Chondrocyte (in vitro differentiated cells): ENCODE data around the gene ERVFRD-1. TPM values are rescaled to one million over a fixed set of nuclear protein-coding genes. Genes with fewer than 3 reads are reported as not detected.

ENCODE experiments used
- DNase-seq: peaks from one replicate; pipeline ENCODE4 v3.0.0; 2021; ENCODE audit warnings: mixed read lengths, low spot score
- H3K27ac Mint-ChIP-seq: one replicate; pipeline ENCODE4 v1.8.0; 2021; ENCODE audit warnings: mild to moderate bottlenecking, moderate library complexity, mixed read lengths; ENCODE audit not compliant: unreplicated experiment
- H3K27me3 Mint-ChIP-seq: 2 replicates; pipeline ENCODE4 v1.8.0; 2021; ENCODE audit warnings: low read depth, mixed read lengths
- H3K36me3 Mint-ChIP-seq: 2 replicates; pipeline ENCODE4 v1.8.0; 2021; ENCODE audit warnings: low read depth, mixed read lengths
- H3K4me1 Mint-ChIP-seq: 2 replicates; pipeline ENCODE4 v1.8.0; 2021; ENCODE audit warnings: low read depth, mild to moderate bottlenecking, mixed read lengths
- H3K4me3 Mint-ChIP-seq: one replicate; pipeline ENCODE4 v1.8.0; 2021; ENCODE audit warnings: mild to moderate bottlenecking, moderate library complexity, mixed read lengths; ENCODE audit not compliant: unreplicated experiment
- H3K9me3 Mint-ChIP-seq: 2 replicates; pipeline ENCODE4 v1.8.0; 2021; ENCODE audit warnings: low read depth, mixed read lengths
- total RNA-seq: library from RNA; stranded (reverse); gene quantifications from 3 replicates; pipeline ENCODE4 v1.2.1, GENCODE V29; 2021
- TF ChIP-seq, protein P1 (sequence below): fragments of 200-600 bp; sonication (generic); IDR thresholded peaks from 2 replicates; pipeline ENCODE4 v1.5.0; 2021; ENCODE audit warnings: antibody characterized with exemption, mild to moderate bottlenecking, moderate library complexity

ERVFRD-1 gene
- total RNA-seq, 1 donor from 2014 or later: not detected

DNA sequence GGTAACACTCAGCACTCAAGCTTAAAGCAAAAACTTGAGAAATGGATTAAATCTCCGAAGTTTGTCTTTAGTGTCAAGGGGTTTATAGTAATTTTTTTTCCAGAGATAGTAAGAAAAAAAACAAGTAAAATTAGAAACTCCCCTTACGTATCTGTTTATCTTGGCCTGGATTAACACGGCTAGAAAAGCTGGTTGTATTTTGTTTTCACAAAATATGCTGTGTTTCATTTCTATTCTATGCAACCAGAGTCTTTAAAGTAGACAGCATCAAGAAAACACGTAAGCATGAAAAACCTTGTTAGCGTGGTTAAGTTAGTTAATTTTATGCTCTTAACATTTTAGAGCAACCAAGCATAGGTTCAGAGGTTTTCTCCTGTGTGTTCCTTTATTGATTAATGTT lies 21.8 kb upstream of the ERVFRD-1 start:
- no peaks in the 10 kb centered on the region for H3K9me3 Mint-ChIP-seq
- no peaks in the 10 kb centered on the region for H3K27me3 Mint-ChIP-seq
- H3K27ac Mint-ChIP-seq: no peak overlapping the region
- TF ChIP-seq, protein P1, sequence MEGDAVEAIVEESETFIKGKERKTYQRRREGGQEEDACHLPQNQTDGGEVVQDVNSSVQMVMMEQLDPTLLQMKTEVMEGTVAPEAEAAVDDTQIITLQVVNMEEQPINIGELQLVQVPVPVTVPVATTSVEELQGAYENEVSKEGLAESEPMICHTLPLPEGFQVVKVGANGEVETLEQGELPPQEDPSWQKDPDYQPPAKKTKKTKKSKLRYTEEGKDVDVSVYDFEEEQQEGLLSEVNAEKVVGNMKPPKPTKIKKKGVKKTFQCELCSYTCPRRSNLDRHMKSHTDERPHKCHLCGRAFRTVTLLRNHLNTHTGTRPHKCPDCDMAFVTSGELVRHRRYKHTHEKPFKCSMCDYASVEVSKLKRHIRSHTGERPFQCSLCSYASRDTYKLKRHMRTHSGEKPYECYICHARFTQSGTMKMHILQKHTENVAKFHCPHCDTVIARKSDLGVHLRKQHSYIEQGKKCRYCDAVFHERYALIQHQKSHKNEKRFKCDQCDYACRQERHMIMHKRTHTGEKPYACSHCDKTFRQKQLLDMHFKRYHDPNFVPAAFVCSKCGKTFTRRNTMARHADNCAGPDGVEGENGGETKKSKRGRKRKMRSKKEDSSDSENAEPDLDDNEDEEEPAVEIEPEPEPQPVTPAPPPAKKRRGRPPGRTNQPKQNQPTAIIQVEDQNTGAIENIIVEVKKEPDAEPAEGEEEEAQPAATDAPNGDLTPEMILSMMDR: no peak
- peaks cover 6% of the 10 kb centered on the region for H3K36me3 Mint-ChIP-seq
- H3K4me3 Mint-ChIP-seq: no peak overlapping the region
- peaks cover 52% of the 10 kb centered on the region for H3K4me1 Mint-ChIP-seq
- DNase-seq: no peak

DNA sequence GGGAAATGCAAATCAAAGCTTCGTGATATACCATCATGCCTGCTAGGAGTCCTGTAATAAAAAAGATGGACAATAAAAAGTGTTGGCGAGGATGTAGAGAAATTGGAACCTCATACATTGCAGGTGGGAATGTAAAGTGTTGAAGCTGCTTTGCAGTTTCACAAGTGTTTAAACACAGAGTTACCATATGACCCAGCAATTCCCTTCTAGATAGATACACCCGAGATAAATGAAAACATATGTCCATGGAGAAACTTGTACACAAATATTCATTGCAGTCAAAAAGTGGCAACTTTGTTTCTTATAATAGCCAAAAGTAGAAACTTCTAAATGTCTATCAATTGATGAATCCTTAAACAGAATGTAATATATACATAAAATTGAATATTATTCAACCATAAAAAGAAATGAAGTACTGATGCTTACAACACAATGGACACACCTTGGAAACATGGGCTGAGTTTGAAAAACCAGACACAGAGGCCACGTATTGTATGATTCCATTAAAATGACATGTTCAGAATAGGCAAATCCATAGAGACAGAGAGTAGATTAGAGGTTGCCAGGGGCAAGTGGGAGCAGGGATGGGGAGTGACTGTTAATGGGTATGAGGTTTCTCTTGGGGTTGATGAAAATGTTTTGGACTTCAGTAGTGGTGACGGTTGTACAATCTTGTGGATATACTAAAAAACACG lies 20.8 kb upstream of the ERVFRD-1 start:
- Mint-ChIP-seq H3K4me3 (no peak overlapping the region), H3K27ac (no peak overlapping the region)

DNA sequence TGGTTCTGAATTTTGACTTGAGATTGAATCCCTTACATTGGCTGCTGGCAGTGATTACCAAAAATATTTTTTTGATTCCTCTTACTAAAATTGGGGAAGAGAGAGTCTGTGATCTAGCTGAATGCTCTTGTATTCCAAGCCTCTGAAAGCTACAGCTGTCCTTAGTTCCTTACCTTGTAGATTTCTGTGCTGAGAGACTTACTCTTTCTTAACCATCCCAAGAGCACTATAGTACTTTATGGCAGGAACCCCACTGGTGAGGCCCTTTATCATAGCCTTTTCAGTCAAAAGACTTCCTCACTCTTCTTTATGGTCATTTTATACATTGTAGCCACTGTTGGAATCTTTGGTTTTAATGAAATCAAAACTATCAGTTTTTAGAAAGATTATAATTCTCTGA lies 19.1 kb upstream of the ERVFRD-1 start:
- Mint-ChIP-seq H3K27ac (no peak overlapping the region), H3K4me1 (peaks cover 59% of the 10 kb centered on the region), H3K9me3 (no peaks in the 10 kb centered on the region), H3K4me3 (no peak overlapping the region), H3K27me3 (no peaks in the 10 kb centered on the region), H3K36me3 (peaks cover 5% of the 10 kb centered on the region)
- TF ChIP-seq, protein P1: no peak
- DNase-seq: no peak

More for the DNA sequence above, 20.8 kb upstream of the ERVFRD-1 start:
- H3K27me3 Mint-ChIP-seq: no peaks in the 10 kb centered on the region
- TF ChIP-seq, protein P1: no peak
- DNase-seq: no peak
- H3K36me3 Mint-ChIP-seq: peaks cover 8% of the 10 kb centered on the region
- no peaks in the 10 kb centered on the region for H3K9me3 Mint-ChIP-seq
- H3K4me1 Mint-ChIP-seq: peaks cover 56% of the 10 kb centered on the region

DNA sequence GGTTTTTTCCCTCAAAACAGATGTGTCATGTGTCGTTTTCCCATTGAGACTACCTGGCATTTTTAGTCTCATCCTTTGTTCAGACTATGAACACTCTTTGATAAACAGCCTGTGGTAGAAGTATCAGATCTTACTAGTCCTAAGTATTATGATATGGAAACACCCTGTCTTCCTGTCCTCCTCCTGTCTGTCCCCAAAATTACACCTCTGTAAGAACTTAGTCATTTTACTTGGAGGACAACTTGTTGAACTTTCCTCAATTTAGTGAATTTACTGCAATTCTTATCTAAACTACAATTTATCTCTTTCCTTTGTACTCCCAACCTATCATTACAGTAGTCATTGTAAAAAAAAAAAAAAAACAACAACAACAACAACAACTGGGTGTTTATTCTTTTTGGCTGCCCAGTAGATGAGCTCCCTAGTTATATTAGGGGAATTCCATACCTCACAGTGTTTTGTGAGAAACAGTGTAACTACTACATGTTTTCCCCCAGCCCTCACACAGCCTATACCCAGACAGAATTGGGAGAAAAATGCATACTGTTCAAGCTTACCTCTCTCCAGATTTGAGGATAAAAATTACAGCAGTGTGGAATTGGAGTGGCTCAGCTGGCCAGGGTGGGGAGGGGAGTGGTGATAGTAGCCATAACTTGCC lies 18.5 kb upstream of the ERVFRD-1 start:
- TF ChIP-seq, protein P1: no peak
- Mint-ChIP-seq H3K27me3 (no peaks in the 10 kb centered on the region), H3K9me3 (no peaks in the 10 kb centered on the region), H3K36me3 (peaks cover 3% of the 10 kb centered on the region), H3K27ac (no peak overlapping the region), H3K4me3 (no peak overlapping the region), H3K4me1 (peaks cover 59% of the 10 kb centered on the region)
- DNase-seq: no peak

DNA sequence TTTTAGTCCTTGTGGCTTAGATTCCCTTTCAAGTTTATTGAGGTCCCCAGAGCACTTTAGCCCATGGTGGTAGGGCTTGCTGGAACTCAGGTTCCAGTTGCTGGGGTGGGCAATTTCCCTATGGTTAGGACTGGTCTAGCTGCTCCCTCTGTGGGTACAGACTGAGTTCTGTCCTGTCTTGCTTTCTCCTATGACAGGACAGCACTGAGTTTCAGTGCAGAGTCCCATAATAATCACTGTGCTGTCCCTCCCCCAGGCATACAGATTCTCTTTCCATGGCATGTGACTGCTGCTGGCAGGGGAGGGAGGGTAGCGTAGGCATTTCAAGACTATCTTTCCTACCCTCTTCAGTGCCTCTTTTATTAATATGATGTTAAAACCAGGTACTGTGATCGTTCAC lies 17.1 kb upstream of the ERVFRD-1 start:
- peaks cover 65% of the 10 kb centered on the region for H3K4me1 Mint-ChIP-seq
- no peak overlapping the region for H3K4me3 Mint-ChIP-seq
- no peaks in the 10 kb centered on the region for H3K27me3 Mint-ChIP-seq
- H3K27ac Mint-ChIP-seq: no peak overlapping the region
- H3K36me3 Mint-ChIP-seq: peaks cover 3% of the 10 kb centered on the region
- H3K9me3 Mint-ChIP-seq: no peaks in the 10 kb centered on the region
- no peak for DNase-seq
- TF ChIP-seq, protein P1: no peak
